Endometrial microvascular endothelial cells (primary cell): ENCODE results near the gene KRT5. TPM values are rescaled to one million over a fixed set of nuclear protein-coding genes. Genes with fewer than 3 reads are reported as not detected.

Experiments used
- in situ Hi-C: cut with HindIII; loops from 2 replicates; pipeline ENCODE4 v1.10.0; 2017; ENCODE audit warnings: low sequenced_read_pairs, low pct_unique_long_range_greater_than_20kb; ENCODE audit errors: inconsistent ontology term
- total RNA-seq: library from RNA; depleted of rRNA; stranded (reverse); fragments of >200 nt; gene quantifications from one replicate; pipeline ENCODE4 v1.2.3, GENCODE V29; 2015; ENCODE audit errors: inconsistent ontology term

KRT5 gene
- total RNA-seq, 1 donor from 2014 or later = not detected

DNA sequence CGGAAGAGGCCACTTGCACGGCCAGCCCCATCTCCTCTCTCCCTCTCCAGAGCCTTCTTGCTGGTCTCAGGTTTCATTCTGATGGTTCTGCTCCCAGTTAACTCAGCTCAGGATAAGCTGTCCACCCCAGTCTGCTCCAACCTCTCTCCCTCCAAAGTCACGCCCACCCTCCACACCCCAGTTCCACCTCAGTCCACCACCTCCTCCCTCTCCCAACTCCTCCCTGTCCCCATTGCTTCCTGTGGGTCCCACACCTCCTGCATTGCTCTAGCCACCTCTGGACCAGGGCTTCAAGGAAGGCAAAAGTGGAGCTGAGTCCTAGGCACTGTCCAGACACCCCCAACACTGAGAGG is 19.6 kb upstream of the KRT5 start:
- in situ Hi-C loops = no loop called here

GRCh38 chr12:52539083-52539820 is 19.1 kb upstream of the KRT5 start:
- in situ Hi-C loops = no loop called here

DNA sequence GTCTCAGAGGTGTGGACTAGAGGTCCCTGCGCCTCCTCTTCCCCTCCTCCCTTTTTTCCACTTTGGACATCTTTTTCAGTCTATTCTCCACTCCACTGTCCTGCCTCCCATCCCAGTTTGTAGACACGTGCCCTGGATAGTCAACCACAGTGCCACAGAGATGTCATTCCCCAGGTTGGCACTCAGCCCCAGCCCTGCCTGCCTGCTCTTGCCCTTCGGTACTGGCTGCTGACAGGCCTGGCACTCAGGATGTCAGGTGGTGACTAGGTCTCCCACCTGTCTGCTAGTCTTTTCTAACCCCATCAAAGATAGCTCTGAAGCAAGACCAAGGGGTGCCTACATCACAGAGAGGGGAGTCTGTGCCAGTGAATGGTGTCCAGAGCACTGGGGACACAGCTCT is 16.9 kb upstream of the KRT5 start:
- in situ Hi-C loops = no loop called here

- in situ Hi-C loops = no loop called here
Observed at GRCh38 chr12:52535574-52535973, 15.4 kb upstream of the KRT5 start.

GRCh38 chr12:52534482-52534881 is 14.3 kb upstream of the KRT5 start:
- in situ Hi-C loops = no loop called here

DNA sequence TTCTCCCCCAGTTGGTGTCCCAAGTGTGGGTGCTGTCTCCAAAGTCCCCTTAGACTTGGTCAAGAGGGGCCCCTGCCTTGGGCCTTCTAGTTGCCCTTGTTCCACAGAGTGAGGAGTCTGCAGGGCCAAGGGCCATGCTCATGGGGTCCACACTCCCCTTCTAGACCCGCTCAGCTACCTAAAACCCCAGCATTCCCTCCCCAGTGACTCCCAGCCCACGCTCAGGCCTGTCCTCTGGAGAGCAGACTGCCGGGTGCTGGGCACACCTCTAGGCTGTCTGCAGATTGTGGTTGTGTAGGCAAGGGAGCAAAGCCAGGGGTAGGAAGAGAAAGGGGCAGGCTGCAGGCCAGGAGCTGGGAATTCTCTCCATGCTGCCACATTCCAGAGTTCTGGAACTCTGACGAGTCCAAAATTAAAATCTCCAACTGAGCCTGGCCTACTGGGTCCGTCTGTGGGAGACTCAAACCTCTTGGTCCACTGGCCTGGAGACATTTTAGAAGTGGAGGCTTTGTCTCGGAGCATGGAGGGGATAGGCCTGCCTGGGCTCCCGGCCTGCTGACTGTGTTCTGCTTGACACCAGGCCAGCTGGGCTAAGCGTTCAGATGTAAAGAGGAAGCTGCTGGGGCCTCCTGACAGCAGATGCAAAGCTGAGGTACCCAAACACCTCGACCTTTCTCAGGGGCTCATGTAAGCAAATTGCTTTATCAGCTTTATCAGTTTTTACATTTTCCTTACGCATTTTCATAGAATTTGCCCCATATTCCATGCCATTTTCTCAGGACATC is 13.7 kb upstream of the KRT5 start:
- in situ Hi-C loops = no loop called here

- in situ Hi-C loops = no loop called here
Observed at GRCh38 chr12:52532636-52533035, 12.4 kb upstream of the KRT5 start.

DNA sequence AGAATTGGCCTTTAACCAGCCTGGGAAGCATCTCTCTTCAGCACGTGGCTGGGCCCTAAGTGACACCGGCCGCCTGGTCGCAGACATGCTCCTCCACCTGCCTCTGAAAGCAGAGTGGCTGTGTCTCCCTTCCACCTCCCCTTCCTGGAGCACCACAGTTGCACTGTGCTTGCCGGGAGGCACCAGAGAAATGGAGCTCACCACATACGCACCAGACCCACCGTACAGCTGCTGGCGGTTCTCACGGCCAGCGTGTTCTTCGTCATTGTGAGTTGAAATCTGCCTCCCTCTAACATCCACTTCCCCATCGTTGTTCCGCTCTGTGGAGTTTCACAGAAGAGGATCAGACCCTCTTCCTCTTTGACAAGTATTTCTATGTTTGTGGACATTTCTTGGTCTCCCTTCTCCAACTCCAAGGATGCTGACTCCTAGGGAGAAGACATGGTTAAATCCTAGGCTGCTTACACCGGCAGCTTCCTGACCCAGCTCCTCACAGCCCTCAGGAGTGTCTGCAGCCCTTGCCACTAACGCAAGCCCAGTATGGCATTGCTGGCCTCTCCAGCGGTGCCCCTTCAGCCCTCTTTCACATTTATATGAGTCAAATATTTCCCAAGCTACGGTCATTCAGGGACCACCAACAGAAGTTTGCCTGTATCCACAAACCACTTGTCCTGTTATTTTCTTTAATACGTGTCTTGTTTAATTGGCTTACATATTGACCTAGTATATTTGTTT is 11.5 kb upstream of the KRT5 start:
- in situ Hi-C loops = no loop called here

DNA sequence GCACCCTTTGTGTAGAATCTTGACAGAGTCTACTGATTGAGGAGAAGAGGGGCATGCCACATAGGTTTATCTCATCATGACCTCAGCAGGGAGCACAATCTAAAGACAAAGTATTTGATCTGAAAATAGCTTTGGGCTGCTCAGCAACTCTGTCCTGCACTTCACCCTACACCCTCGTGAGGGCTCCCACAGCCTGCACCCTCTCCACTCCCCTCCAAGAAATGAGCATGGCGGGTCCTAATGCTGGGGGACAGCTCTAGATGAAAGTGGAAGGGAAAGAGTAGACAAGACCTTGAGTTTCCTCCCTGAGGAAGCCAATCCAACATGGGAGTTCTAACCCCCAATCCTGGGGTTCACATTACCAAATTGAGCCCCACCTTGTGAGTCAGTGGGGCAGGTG is 10.7 kb upstream of the KRT5 start:
- in situ Hi-C loops = no loop called here

DNA sequence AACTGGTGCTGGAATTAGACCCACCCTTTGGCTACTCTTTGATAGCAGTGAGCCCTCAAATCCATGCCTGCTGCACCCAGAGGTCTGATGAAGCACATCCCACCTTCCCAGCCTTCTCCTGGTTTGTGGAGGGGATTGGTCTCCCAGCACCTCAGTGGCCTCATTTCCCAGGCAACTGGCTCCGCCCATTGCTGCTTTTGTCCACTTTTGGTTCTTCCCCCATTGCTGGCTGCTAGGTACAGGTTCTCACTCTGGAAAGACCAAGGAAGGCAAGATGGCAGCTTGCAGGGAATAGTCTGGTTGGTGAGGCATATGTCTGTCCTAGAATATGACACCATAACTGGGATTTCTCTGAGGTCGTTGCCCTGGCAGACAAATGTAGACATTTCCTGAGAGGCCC is 10.2 kb upstream of the KRT5 start:
- in situ Hi-C loops = no loop called here

DNA sequence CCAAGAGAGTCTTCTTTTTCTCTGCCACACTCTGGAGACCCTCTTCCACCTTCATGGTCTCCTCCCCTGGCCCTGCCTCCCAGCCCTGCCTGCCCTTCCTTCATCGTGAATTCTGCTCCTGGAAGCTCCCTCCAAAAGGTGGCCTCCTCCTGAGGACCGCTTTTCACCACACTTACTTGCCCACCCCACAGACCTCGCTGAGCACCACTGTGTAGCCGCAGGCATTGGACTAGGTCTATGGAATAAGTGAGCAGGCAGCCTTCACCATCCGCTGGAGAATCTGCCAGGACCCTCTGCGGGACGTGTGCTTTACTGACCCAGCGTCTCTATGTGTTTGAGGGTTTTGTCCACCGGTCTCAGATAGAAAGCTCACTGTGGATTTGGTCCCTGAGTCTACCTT is 9.7 kb upstream of the KRT5 start:
- in situ Hi-C loops = no loop called here

GRCh38 chr12:52529417-52529816 is 9.2 kb upstream of the KRT5 start:
- in situ Hi-C loops = no loop called here

DNA sequence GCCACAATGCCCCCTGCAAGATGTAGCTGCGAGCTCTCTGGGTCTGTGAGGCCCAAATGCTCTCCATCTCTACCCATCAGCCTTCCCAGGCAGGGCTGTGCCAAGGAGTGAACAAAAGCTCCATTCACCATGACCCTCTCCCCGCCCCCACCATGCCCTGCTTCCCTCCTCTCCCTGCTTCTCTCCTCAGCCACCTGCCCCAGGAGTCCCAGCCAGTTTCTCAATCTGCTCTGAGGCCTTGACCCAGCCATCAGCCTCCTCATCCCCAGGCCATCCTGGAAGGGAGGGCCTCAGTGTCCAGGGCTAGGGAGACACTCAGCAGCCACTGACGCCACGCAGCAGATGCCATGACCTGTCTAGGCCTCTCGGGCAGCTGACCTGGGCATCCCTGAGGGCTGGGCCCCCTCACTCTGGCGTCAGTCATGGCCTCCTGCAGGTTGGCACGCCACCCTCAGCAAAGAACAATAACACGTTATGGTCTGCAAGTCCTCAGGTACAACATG is 8.5 kb upstream of the KRT5 start:
- in situ Hi-C loops = no loop called here

GRCh38 chr12:52527121-52527800 is 7.1 kb upstream of the KRT5 start:
- in situ Hi-C loops = no loop called here

DNA sequence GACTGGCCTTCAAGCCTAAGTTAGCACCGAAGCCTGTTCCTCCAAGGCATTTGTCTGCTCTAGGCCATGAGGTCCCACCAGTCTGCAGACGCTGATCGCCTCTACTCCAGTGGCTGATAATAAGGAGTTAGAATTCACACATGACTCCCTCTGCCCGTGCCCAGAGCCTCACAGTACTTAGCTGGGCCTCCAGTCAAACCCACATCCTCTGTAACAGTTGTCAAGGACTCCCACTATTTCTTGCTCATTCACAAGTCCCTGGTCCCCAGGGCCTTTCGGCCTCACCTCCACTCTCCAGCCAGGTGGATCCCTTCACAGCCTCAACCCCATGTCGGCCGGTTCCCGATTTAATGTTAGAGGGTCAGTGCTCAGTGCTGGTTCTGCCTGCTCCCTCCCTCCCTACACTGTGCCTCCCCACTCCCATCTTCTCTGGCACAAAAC is 6.3 kb upstream of the KRT5 start:
- in situ Hi-C loops = no loop called here

- in situ Hi-C loops = no loop called here
Observed at GRCh38 chr12:52525661-52526499, 5.7 kb upstream of the KRT5 start.

DNA sequence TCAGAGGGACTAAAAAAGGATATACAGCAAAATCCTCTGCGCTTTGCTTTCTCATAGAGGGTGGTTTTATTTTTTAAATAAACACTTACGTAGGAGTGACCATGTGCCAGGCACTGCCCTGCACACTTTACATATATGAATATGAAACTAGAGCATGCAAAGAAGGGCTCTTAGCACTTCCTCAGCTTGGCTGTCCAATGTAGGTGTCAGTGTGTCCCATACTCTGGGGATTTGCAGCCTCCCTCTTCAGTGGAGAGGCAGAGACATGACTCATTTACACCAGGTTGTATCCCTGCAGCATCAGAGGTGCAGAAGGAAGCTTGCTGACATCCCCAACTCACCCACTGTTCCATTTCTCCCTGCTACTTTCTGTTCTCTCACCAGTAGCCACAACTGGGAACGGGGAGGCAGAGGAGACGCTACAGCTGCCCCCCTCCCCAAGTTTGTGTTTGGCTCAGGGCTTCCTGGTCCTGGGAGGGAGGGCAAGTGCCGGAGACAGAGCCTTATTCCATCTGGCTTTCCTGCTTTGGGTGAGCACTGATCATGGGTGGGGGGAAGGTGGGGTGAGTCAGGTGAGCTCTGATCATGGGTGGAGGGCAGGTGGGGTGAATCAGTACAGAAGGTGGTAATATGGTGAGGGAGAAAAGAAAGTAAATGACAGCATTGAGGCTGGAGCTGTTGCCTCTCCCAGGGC is 4.9 kb upstream of the KRT5 start:
- in situ Hi-C loops = no loop called here
